GM12878 (cell line): ENCODE results near the gene CHD1L.

Experiments used
- CHD4 ChIP-seq: fragments of 200-600 bp; sonication (generic); IDR thresholded peaks from 2 replicates; pipeline ENCODE4 v1.6.1; 2016; ENCODE audit warnings: mild to moderate bottlenecking
- EGR1 ChIP-seq, 2 experiments: IDR thresholded peaks; 1 replicate in 1 of 2; 2 replicates in 1 of 2; pipeline ENCODE4 v1.6.1; 2011 to 2012; ENCODE audit warnings: low read depth in 2 of 2, low read length in 2 of 2, borderline replicate concordance in 1 of 2, mild to moderate bottlenecking in 1 of 2, moderate library complexity in 1 of 2
- NR2F1 ChIP-seq: fragments of 450-650 bp; conservative IDR thresholded peaks from 2 replicates; pipeline ENCODE4 v1.6.1; 2017; ENCODE audit warnings: mild to moderate bottlenecking
- POLR2A ChIP-seq: IDR thresholded peaks from 2 replicates; pipeline ENCODE4 v1.6.1; 2011; ENCODE audit warnings: low read depth, mild to moderate bottlenecking, low read length
- POLR2AphosphoS5 ChIP-seq: IDR thresholded peaks from 2 replicates; pipeline ENCODE4 v1.6.1; 2011; ENCODE audit warnings: mild to moderate bottlenecking, low read length, inconsistent platforms
- POU2F2 ChIP-seq: IDR thresholded peaks from 3 replicates; pipeline ENCODE4 v1.6.1; 2011; ENCODE audit warnings: low read depth, mild to moderate bottlenecking, low read length, borderline replicate concordance
- SMC3 ChIP-seq: IDR thresholded peaks from 2 replicates; pipeline ENCODE4 v1.6.1; 2011; ENCODE audit warnings: low read length, improper control_type of control experiment, borderline replicate concordance
- TCF7 ChIP-seq: IDR thresholded peaks from 2 replicates; pipeline ENCODE4 v1.6.1; 2014; ENCODE audit warnings: antibody characterized with exemption, borderline replicate concordance
- YY1 ChIP-seq: IDR thresholded peaks from 2 replicates; pipeline ENCODE4 v1.6.1; 2011; ENCODE audit warnings: low read depth, mild to moderate bottlenecking, low read length
- TF ChIP-seq, protein P1 (sequence below), 3 experiments: IDR thresholded peaks in 2 of 3; conservative IDR thresholded peaks in 1 of 3; 2 replicates each; pipeline ENCODE4 v1.5.1; 2011; ENCODE audit warnings: low read depth in 3 of 3, low read length in 3 of 3, mild to moderate bottlenecking in 3 of 3, control low read depth in 2 of 3, moderate library complexity in 2 of 3, inconsistent platforms in 1 of 3, mixed read lengths in 1 of 3; ENCODE audit not compliant: control insufficient read depth in 2 of 3, insufficient read depth in 1 of 3; ENCODE audit errors: extremely low read depth in 1 of 3
- TF ChIP-seq, protein P2 (sequence below): IDR thresholded peaks from 2 replicates; pipeline ENCODE4 v1.6.1; 2011; ENCODE audit warnings: mild to moderate bottlenecking, low read depth, low read length, moderate library complexity; ENCODE audit not compliant: insufficient replicate concordance
- TF ChIP-seq, protein P3 (sequence below): fragments of 450-650 bp; conservative IDR thresholded peaks from 2 replicates; pipeline ENCODE4 v1.6.1; 2017; ENCODE audit warnings: mild to moderate bottlenecking, moderate library complexity
- TF ChIP-seq, protein P4 (sequence below): IDR thresholded peaks from 2 replicates; pipeline ENCODE4 v1.6.1; 2011; ENCODE audit warnings: low read depth, low read length, improper control_type of control experiment, borderline replicate concordance

DNA sequence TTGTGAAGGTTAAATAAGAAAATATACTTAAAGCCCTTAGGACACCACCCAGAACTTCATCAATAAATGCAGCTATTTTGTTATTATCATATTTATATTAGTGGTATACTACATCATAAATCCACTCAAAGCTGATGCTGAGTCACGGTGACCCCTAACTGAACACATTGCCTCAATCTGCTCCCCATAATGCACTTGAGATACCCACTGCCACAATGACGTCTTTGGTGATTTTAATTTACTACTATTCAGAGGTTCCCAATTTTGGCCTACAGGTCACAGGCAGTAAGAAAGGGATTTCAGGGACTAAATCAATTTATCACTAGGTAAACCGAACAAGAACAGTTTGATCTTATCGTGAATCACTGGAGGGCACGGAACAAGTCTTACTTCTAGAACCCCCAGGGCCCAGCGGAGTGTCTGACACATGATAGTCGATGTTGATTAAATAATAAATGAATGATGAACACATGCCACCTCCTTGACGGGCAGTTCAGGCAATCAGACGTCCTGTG is 493 bp upstream of the CHD1L start:
- TF ChIP-seq, protein P1, sequence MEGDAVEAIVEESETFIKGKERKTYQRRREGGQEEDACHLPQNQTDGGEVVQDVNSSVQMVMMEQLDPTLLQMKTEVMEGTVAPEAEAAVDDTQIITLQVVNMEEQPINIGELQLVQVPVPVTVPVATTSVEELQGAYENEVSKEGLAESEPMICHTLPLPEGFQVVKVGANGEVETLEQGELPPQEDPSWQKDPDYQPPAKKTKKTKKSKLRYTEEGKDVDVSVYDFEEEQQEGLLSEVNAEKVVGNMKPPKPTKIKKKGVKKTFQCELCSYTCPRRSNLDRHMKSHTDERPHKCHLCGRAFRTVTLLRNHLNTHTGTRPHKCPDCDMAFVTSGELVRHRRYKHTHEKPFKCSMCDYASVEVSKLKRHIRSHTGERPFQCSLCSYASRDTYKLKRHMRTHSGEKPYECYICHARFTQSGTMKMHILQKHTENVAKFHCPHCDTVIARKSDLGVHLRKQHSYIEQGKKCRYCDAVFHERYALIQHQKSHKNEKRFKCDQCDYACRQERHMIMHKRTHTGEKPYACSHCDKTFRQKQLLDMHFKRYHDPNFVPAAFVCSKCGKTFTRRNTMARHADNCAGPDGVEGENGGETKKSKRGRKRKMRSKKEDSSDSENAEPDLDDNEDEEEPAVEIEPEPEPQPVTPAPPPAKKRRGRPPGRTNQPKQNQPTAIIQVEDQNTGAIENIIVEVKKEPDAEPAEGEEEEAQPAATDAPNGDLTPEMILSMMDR (IDR thresholded peaks at IDR 0.05 in 2 of 3, conservative IDR thresholded peaks at IDR 0.05 in 1 of 3; ENCODE audit: control insufficient read depth in 2 of 3, extremely low read depth in 1 of 3, insufficient read depth in 1 of 3, low read depth in 3 of 3, low read length in 3 of 3): no peak
- TF ChIP-seq TCF7 (no peak), POLR2A (no peak), POLR2AphosphoS5 (no peak), NR2F1 (no peak), SMC3 (no peak), YY1 (no peak), POU2F2 (no peak), CHD4 (no peak), EGR1 (IDR thresholded peaks at IDR 0.05; ENCODE audit: borderline replicate concordance in 1 of 2, low read depth in 2 of 2, low read length in 2 of 2) (no peak)
- TF ChIP-seq, protein P2, sequence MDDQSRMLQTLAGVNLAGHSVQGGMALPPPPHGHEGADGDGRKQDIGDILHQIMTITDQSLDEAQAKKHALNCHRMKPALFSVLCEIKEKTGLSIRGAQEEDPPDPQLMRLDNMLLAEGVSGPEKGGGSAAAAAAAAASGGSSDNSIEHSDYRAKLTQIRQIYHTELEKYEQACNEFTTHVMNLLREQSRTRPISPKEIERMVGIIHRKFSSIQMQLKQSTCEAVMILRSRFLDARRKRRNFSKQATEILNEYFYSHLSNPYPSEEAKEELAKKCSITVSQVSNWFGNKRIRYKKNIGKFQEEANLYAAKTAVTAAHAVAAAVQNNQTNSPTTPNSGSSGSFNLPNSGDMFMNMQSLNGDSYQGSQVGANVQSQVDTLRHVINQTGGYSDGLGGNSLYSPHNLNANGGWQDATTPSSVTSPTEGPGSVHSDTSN: no peak
- TF ChIP-seq, protein P3, sequence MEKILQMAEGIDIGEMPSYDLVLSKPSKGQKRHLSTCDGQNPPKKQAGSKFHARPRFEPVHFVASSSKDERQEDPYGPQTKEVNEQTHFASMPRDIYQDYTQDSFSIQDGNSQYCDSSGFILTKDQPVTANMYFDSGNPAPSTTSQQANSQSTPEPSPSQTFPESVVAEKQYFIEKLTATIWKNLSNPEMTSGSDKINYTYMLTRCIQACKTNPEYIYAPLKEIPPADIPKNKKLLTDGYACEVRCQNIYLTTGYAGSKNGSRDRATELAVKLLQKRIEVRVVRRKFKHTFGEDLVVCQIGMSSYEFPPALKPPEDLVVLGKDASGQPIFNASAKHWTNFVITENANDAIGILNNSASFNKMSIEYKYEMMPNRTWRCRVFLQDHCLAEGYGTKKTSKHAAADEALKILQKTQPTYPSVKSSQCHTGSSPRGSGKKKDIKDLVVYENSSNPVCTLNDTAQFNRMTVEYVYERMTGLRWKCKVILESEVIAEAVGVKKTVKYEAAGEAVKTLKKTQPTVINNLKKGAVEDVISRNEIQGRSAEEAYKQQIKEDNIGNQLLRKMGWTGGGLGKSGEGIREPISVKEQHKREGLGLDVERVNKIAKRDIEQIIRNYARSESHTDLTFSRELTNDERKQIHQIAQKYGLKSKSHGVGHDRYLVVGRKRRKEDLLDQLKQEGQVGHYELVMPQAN: no peak
- TF ChIP-seq, protein P4, sequence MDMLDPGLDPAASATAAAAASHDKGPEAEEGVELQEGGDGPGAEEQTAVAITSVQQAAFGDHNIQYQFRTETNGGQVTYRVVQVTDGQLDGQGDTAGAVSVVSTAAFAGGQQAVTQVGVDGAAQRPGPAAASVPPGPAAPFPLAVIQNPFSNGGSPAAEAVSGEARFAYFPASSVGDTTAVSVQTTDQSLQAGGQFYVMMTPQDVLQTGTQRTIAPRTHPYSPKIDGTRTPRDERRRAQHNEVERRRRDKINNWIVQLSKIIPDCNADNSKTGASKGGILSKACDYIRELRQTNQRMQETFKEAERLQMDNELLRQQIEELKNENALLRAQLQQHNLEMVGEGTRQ: no peak
